ENCODE results near the gene MRTFA. TPM values are rescaled to one million over a fixed set of nuclear protein-coding genes. Genes with fewer than 3 reads are reported as not detected.
"Not testable (repeated sequence)": the region's sequence is repeated elsewhere in the genome, so short reads cannot be mapped to it uniquely, and the experiment has no call there.

Gene MRTFA
- total RNA-seq, 1 donor = 34.0 TPM

DNA sequence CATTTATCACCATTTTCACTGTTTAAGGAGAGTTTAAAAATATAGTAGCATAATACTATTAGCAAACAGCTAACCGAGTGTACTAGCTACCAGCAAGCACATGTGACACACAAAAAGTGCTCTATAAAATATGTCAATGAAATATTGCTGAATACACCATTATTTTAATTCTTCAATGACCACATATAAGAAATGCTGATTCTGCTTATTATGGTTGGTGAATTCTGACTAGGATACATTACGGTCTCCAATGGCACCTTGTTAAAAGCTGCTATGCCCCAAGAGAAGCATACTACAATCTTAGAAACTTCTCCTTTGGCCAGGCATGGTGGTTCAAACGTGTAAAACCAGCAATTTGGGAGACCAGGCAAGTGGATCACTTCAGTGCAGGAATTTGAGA lies 129.8 kb downstream of the MRTFA start:
- DNase-seq (ENCODE audit: insufficient read length, low spot score, missing footprints) = no peak
- Histone ChIP-seq H3K4me3 (ENCODE audit: insufficient read depth, low read length) (no peak overlapping the region), H3K36me3 (ENCODE audit: insufficient read depth, low read length) (no peaks in the 10 kb centered on the region), H3K27me3 (ENCODE audit: insufficient read depth, low read length) (no peaks in the 10 kb centered on the region), H4K20me1 (ENCODE audit: insufficient read depth, low read length) (peaks cover 4% of the 10 kb centered on the region), H3K4me2 (ENCODE audit: insufficient read depth, low read length) (no peak overlapping the region), H3K4me1 (ENCODE audit: insufficient read depth, low read length) (peaks cover 38% of the 10 kb centered on the region), H2AFZ (ENCODE audit: low read length) (no peak overlapping the region), H3K27ac (ENCODE audit: low read depth, low read length) (no peak overlapping the region), H3K79me2 (ENCODE audit: insufficient read depth, low read length) (peaks cover 53% of the 10 kb centered on the region), H3K9me3 (ENCODE audit: low read depth, low read length) (no peaks in the 10 kb centered on the region)
- TF ChIP-seq, protein P1, sequence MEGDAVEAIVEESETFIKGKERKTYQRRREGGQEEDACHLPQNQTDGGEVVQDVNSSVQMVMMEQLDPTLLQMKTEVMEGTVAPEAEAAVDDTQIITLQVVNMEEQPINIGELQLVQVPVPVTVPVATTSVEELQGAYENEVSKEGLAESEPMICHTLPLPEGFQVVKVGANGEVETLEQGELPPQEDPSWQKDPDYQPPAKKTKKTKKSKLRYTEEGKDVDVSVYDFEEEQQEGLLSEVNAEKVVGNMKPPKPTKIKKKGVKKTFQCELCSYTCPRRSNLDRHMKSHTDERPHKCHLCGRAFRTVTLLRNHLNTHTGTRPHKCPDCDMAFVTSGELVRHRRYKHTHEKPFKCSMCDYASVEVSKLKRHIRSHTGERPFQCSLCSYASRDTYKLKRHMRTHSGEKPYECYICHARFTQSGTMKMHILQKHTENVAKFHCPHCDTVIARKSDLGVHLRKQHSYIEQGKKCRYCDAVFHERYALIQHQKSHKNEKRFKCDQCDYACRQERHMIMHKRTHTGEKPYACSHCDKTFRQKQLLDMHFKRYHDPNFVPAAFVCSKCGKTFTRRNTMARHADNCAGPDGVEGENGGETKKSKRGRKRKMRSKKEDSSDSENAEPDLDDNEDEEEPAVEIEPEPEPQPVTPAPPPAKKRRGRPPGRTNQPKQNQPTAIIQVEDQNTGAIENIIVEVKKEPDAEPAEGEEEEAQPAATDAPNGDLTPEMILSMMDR (IDR thresholded peaks at IDR 0.05; ENCODE audit: extremely low read depth, low read depth, low read length) = no peak

DNA sequence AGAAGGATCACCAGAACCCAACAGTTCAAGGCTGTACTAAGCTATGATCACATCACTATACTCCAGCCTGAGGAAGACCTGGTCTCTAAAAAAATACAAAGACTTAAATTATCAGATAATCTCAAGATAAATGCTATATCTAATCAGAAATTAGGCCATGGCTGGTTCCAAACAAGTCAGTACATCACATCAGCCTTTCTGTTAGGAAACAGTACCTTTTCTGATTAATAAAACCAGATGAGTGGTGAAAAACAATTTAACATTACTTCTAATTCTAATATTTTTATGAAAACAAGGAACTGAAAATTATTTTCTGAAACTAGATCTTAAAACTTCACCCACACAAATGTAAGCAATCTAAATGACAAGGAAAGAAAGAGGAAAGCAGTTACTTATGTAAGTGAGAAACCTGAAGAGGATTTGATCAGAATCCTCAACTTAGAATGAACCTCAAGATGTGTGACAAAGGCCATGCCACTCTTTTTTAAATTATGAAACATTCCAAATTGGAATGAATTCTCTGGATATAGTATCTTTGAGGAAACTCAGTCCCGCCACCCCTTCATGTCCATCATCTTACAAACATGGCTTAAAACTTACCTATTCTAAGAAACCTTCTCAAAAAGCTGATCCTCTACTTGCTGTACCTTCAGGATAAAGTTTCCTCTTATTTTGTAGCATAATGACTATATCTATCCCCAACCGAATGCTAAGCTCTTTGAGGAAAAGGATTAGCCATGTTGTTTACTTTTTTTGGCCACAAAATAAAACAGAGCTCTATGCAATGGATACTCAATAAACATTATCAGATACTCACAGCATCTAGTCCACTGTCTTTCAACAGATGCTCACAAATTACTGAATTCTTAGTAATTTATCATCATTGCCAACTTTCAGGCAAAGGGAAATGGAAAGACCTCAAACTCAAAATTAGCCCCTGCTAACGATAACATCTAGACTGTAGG lies 132.0 kb downstream of the MRTFA start:
- TF ChIP-seq, protein P1 (IDR thresholded peaks at IDR 0.05; ENCODE audit: extremely low read depth, low read depth, low read length) = no peak
- no peaks in the 10 kb centered on the region for H3K36me3 ChIP-seq (ENCODE audit: insufficient read depth, low read length)
- peaks cover 4% of the 10 kb centered on the region for H4K20me1 ChIP-seq (ENCODE audit: insufficient read depth, low read length)
- no peak overlapping the region for H3K4me2 ChIP-seq (ENCODE audit: insufficient read depth, low read length)
- no peaks in the 10 kb centered on the region for H3K9me3 ChIP-seq (ENCODE audit: low read depth, low read length)
- no peak overlapping the region for H3K4me3 ChIP-seq (ENCODE audit: insufficient read depth, low read length)
- H3K4me1 ChIP-seq (ENCODE audit: insufficient read depth, low read length) = peaks cover 21% of the 10 kb centered on the region
- H3K79me2 ChIP-seq (ENCODE audit: insufficient read depth, low read length) = peaks cover 37% of the 10 kb centered on the region
- H3K27me3 ChIP-seq (ENCODE audit: insufficient read depth, low read length) = no peaks in the 10 kb centered on the region
- no peak overlapping the region for H3K27ac ChIP-seq (ENCODE audit: low read depth, low read length)
- no peak overlapping the region for H2AFZ ChIP-seq (ENCODE audit: low read length)
- peak; percentile 58 for DNase-seq (ENCODE audit: insufficient read length, low spot score, missing footprints)

- no peak for DNase-seq (ENCODE audit: insufficient read length, low spot score, missing footprints)
- Histone ChIP-seq H2AFZ (ENCODE audit: low read length) (no peak overlapping the region), H3K4me1 (ENCODE audit: insufficient read depth, low read length) (peaks cover 19% of the 10 kb centered on the region), H3K79me2 (ENCODE audit: insufficient read depth, low read length) (peaks cover 26% of the 10 kb centered on the region), H3K27ac (ENCODE audit: low read depth, low read length) (no peak overlapping the region), H4K20me1 (ENCODE audit: insufficient read depth, low read length) (peaks cover 4% of the 10 kb centered on the region), H3K4me3 (ENCODE audit: insufficient read depth, low read length) (no peak overlapping the region), H3K27me3 (ENCODE audit: insufficient read depth, low read length) (no peaks in the 10 kb centered on the region), H3K36me3 (ENCODE audit: insufficient read depth, low read length) (no peaks in the 10 kb centered on the region), H3K4me2 (ENCODE audit: insufficient read depth, low read length) (no peak overlapping the region), H3K9me3 (ENCODE audit: low read depth, low read length) (no peaks in the 10 kb centered on the region)
- TF ChIP-seq, protein P1 (IDR thresholded peaks at IDR 0.05; ENCODE audit: extremely low read depth, low read depth, low read length) = no peak
These were observed 133.6 kb downstream of the MRTFA start for GRCh38 chr22:40502919-40503318.

- H3K4me1 ChIP-seq (ENCODE audit: insufficient read depth, low read length) = peaks cover 21% of the 10 kb centered on the region
- H2AFZ ChIP-seq (ENCODE audit: low read length); H3K4me2 ChIP-seq (ENCODE audit: insufficient read depth, low read length); H3K36me3 ChIP-seq (ENCODE audit: insufficient read depth, low read length); DNase-seq (ENCODE audit: insufficient read length, low spot score, missing footprints); H3K27me3 ChIP-seq (ENCODE audit: insufficient read depth, low read length); H3K4me3 ChIP-seq (ENCODE audit: insufficient read depth, low read length); H3K9me3 ChIP-seq (ENCODE audit: low read depth, low read length); H3K27ac ChIP-seq (ENCODE audit: low read depth, low read length); H4K20me1 ChIP-seq (ENCODE audit: insufficient read depth, low read length): not testable (repeated sequence)
- H3K79me2 ChIP-seq (ENCODE audit: insufficient read depth, low read length) = peaks cover 15% of the 10 kb centered on the region
These were observed 136.1 kb downstream of the MRTFA start for GRCh38 chr22:40500465-40500786.

All from osteoblast (primary cell).